ENCODE data around the gene MSI2. TPM values are rescaled to one million over a fixed set of nuclear protein-coding genes. Genes with fewer than 3 reads are reported as not detected.

Gene MSI2
- total RNA-seq, 1 donor from 2014 or later = 54.9 TPM

- DNase-seq = no peak
These were observed 87.9 kb downstream of the MSI2 start for GRCh38 chr17:57344261-57344660.

GRCh38 chr17:57349541-57350247 lies 93.4 kb downstream of the MSI2 start:
- no peak for DNase-seq

GRCh38 chr17:57350266-57350665 lies 93.9 kb downstream of the MSI2 start:
- DNase-seq = peak; percentile 75

DNA sequence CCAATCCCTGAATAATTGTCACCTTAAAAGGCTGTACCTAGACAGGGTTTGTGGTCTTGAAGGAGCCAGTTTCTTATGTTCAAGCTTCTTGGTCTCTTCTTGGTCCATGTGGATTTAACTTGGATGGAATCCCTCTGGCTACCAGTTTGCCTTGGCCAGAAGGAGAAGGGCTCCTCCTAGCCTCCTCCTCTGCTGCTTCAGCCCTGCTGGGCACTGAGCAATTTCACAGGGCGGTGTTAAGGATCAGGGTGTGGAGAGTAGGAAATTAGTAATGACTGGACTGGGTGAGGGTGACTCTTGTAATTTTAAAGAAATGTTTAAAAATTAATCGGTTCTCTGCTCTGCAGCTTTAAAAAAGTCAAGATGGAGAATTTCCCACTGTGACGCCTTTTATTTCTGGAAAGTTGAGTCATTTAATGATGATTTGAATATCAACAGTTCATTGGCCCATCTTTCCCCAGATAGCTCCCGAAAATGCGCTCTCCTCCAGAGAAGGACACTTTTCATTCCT lies 96.4 kb downstream of the MSI2 start:
- no peak for DNase-seq

GRCh38 chr17:57354673-57355072 lies 98.3 kb downstream of the MSI2 start:
- DNase-seq = no peak

- peak; percentile 24 for DNase-seq
These were observed 99.0 kb downstream of the MSI2 start for GRCh38 chr17:57355090-57355859.

DNA sequence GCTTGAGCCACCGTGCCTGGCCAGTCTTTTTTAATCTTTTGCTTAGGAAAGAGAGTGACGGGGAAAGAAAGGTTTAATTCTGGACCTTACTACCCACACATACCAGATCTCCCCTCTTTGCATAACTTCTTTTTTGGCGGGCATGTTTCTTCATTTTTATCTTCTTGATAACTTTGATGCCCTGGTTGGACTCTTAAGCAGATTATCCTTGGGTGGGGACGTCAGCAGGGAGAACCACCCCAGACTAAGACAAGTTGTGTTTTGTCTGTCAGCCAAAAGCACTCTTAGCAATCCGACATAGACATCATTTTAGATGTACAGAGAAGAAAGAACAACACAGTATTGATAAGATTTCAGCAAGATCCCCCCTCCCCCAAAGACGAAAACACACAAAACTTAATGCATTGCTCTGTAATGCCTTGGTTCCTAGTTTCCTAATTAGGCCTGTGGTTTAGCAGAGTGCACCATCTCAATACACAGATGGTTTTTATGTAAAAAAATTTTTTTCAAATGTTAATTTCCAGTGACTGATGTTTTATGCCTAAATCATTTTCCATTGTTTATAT lies 99.9 kb downstream of the MSI2 start:
- DNase-seq = peak; percentile 13

- peak; percentile 46 for DNase-seq
These were observed 100.5 kb downstream of the MSI2 start for GRCh38 chr17:57356719-57357391.

DNA sequence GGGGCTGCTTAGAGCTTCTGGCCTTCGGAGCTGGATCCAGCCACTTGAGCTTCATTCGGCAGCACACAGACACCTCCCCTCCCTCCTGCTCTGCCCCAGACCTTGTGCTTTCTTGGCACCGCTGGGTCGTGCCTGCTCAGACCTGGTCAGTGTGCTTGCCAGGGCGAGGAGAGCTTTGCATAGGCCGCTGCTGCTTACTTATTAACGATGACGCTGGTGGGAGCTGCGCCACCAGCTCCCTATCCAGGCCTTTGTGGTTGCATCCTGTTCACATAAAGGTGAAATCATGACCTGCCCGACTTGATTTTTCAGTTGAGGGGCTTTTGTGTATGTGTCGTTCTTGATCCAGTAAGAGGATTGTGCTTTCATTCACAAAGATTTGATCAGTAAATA lies 101.1 kb downstream of the MSI2 start:
- DNase-seq = peak; percentile 28

- DNase-seq = no peak
These were observed 101.6 kb downstream of the MSI2 start for GRCh38 chr17:57357830-57358430.

DNA sequence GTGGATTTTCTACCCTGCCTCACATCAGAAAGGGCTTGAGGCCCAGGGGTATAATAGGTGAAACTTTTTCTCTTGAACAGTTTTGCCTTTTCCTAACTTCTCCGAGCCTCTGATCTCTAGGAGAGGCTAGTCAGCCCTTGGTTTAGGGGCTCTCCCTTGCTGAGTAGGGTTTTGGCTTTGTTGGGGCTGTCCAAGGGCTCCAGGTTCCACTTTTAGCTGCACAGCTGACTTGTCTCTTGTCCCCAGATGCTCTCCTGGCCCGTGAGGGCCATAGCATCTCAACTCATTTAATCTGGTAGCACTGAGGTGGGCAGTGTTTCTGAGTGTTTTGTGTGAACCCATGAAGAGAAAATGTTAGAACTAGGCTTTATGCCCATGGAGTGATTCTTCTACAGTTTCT lies 103.9 kb downstream of the MSI2 start:
- peak; percentile 13 for DNase-seq

DNA sequence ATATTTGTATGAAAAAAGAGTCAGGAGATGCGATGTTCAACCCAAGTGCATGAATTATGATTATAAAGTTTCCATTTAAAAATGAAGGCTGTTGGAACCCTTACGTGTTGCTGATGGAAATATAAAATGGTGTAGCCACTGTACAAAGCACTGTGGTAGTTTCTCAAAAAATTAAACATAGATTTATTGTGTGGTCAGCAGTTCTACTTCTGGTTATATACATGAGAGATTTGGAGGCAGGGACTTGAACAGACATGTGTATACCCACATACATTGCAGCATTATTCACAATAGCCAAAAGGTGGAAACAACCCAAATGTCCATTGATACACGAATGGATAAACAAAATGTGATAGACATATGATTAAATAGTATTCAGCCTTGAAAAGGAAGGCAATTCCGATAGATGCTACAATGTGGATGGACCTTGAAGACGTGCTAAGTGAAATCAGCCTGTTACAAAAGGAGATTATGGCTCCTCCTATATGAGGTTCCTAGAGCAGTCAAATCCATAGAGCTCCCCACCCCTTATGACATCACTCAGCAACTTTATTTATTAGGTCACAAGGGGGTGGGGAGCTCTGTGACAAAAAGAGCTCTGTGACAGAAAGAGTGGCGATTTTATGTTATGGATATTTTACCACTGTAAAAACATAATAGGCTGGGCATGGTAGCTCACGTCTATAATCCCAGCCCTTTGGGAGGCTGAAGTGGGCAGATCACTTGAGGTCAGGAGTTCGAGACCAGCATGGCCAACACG lies 106.7 kb downstream of the MSI2 start:
- DNase-seq = no peak

DNA sequence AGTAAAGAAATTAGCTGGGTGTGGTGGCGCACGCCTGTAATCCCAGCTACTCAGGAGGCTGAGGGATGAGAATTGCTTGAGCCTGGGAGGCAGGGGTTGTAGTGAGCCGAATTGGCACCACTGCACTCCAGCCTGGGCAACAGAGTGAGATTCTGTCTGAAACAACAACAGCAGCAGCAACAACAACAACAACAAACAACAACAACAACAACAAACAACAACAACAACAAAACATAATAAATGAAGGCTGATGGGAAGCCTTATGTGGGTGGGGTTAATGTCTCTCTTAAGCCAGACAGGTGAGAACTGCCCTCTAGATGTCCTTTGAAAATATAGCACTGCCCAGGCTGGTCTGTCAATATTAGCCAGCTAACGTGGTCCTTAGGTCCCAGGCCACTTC lies 107.3 kb downstream of the MSI2 start:
- no peak for DNase-seq

GRCh38 chr17:57363998-57364643 lies 107.8 kb downstream of the MSI2 start:
- no peak for DNase-seq

DNA sequence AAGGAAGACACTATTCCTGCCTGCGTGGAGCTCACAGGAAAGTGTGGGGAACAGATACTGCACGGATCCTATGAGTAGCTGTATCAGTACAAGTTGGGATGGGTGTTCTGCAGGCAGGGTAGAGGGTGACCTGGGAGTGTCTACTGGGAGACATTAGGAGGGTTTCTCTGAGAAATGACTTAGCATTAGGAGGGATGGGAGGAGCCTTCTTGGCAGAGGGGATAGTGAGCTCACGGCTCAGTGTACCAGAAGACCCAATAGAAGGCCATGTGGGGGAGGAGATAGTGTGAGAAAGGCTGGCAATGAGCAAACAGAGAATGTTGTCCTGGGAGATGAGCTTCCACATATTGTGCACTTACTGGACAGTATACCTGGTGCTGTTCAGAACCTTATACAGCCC lies 109.1 kb downstream of the MSI2 start:
- DNase-seq = no peak

DNA sequence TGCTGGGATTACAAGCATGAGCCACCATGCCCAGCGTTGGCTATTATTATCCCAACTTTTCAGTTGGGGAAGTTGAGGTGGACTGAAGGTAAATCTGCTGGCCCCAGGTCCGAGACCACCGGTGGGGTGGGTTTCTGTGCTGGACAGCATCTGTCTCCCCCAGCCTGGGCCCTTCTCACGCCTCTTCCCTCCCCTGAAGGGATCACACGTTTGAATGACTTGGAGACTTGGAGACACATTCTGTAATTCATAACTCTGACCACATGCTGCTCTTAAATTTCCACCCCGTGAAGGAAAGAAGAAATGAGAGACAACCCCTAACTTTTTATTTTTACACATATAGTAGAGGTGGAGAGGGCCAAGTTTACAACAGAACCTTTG lies 109.8 kb downstream of the MSI2 start:
- DNase-seq = no peak

DNA sequence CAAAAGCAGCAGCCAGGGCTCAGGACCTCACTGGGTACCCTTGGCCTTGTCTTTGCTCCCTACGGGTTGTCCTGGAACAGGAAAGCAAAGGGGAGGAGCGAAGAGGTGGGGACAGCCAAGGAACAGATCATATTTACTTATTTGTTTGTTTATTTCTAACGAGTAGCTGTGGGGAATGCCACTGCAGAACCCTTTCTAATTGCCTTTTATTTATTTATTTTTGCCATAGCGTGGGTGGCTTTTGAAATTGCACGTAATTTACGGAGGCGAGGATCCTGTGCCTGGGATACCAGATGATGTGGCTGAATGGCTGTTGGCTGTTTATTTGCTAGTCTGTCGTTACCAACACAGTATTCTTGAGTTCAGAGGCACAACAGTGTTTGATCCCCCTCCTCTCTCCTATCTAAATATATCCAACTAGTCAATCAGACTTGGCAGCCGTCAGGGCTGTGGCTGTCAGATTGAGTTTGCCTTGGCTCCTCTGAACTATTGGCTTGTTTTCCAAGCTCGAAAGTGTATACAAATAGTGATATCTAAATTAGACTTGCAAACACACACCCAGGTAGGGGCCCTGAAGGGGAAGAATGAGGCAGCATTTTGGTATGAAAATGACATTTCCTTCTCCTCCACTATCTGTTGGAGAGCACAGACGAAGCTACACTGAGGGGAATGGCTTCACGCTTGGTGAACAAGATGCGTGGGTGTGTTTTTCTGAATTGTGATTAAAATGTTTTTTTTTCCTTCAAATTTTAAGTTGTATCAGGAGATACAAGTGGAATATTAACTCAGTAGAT lies 110.4 kb downstream of the MSI2 start:
- DNase-seq = no peak

DNA sequence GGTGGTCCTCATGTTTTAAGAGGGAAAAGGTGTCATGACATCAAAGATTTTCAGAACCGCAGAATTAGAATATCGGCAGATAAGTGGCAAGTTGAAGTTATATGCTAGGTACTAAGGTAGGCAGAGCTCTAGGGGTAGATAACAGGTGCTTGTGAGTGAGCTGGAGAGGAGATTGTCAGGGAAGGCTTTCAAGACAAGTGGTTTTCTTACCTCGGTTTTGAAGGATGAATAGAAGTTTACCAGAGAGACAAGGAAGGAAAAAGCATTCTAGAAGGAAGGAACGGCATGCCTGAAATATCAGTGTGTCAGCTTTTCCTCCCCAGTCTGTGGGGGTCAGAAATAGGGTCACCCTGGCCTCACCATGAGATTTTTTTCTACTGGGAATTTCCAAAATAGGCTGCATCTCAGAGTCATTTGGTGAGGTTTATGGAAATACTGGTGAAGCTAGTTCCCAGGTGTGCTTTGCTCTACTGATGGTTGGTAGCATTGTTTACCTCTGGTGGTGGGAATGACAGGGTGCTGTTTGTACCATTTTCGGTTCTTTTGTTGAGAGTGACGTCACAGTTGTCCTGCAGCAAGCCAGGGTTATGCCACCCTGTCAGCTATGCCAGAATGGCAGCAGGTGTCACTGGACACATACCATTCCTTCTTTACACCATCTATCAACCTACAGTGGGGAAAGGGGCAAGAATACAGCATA lies 112.5 kb downstream of the MSI2 start:
- DNase-seq = no peak

DNA sequence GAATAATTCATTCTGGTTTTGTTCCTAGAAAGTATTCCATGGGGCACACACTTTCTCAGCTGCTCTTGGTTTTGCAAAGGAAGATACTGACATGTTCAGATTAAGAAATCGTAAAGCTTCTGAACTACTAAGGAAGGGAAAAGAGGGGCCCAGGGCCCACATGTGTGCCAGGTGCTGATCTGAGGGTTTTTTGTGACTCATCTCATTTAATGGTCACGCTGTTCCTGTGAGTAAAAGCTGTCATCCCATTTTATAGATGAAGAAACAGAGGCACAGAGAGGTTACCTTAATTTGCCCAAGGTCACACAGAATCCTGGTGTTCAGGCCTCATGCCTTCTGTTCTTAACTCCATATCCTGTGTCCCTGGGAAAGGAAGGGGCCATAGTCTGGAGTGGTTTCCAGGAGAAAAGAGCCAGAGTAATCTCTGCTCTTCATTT lies 113.2 kb downstream of the MSI2 start:
- DNase-seq = no peak
